Spleen (tissue), 11 donors: Measurements from ENCODE around the gene LYL1. TPM values are rescaled to one million over a fixed set of nuclear protein-coding genes. Genes with fewer than 3 reads are reported as not detected.
A peak's percentile ranks its signal among the peaks of the same experiment; 100 is the strongest.

ENCODE experiments used
- DNase-seq: peaks from one replicate; pipeline ENCODE4 v3.0.0-alpha.2; 2020
- H3K27ac ChIP-seq, 8 donors: fragments of 200-600 bp; sonication (generic) in 7 of 8; 1 replicate in 4 of 8; 2 replicates in 4 of 8; pipeline versions ENCODE4 v1.5.0 to v1.8.0; 2016 to 2021; ENCODE audit warnings: inconsistent platforms in 4 of 8, mild to moderate bottlenecking in 4 of 8, moderate library complexity in 1 of 8
- H3K27me3 ChIP-seq, 7 donors: fragments of 200-600 bp; sonication (generic) in 6 of 7; replicated peaks in 1 of 7; 1 replicate in 4 of 7; 2 replicates in 3 of 7; pipeline versions ENCODE4 v1.5.0 to v1.8.0; 2016 to 2021; ENCODE audit warnings: inconsistent platforms in 3 of 7, mild to moderate bottlenecking in 1 of 7
- H3K36me3 ChIP-seq, 6 donors: fragments of 200-600 bp; sonication (generic) in 5 of 6; 1 replicate in 4 of 6; 2 replicates in 2 of 6; pipeline versions ENCODE4 v1.5.0 to v1.8.0; 2016 to 2021; ENCODE audit warnings: inconsistent platforms in 2 of 6
- H3K4me1 ChIP-seq, 6 donors: fragments of 200-600 bp; sonication (generic) in 5 of 6; 1 replicate in 3 of 6; 2 replicates in 3 of 6; pipeline versions ENCODE4 v1.5.0 to v1.8.0; 2016 to 2021; ENCODE audit warnings: inconsistent platforms in 3 of 6
- H3K4me3 ChIP-seq, 8 donors: fragments of 200-600 bp; sonication (generic) in 7 of 8; 1 replicate in 4 of 8; 2 replicates in 4 of 8; pipeline versions ENCODE4 v1.5.0 to v1.8.0; 2016 to 2021; ENCODE audit warnings: inconsistent platforms in 4 of 8, mild to moderate bottlenecking in 4 of 8, moderate library complexity in 2 of 8
- H3K9me3 ChIP-seq, 8 donors: fragments of 200-600 bp; sonication (generic) in 7 of 8; 1 replicate in 4 of 8; 2 replicates in 4 of 8; pipeline versions ENCODE4 v1.5.0 to v1.8.0; 2016 to 2021; ENCODE audit warnings: inconsistent platforms in 4 of 8
- CTCF ChIP-seq, 11 experiments: fragments of 200-600 bp in 7 of 11; fragments of 450-650 bp in 4 of 11; sonication (generic) in 4 of 11; IDR thresholded peaks in 8 of 11; conservative IDR thresholded peaks in 3 of 11; 1 replicate in 7 of 11; 2 replicates in 4 of 11; pipeline versions ENCODE4 v1.4.0 to v1.8.0; 2016 to 2021; ENCODE audit warnings: antibody characterized with exemption in 11 of 11, inconsistent platforms in 4 of 11, mild to moderate bottlenecking in 1 of 11
- POLR2A ChIP-seq, 3 donors: fragments of 450-650 bp; IDR thresholded peaks; one replicate each; pipeline ENCODE4 v1.5.1; 2017; ENCODE audit warnings: antibody characterized with exemption in 3 of 3, mild to moderate bottlenecking in 1 of 3
- POLR2AphosphoS5 ChIP-seq, 3 donors: sonication (generic); formaldehyde crosslinking; IDR thresholded peaks; one replicate each; pipeline ENCODE4 v1.5.1; 2017; ENCODE audit warnings: antibody characterized with exemption in 3 of 3
- WGBS, 5 donors: extraction: QIAGEN DNeasy Blood & Tissue Kit in 3 of 5; methylation state at CpG; one replicate each; pipeline versions ENCODE4 v1.1.5 to v1.1.7; 2013 to 2018; 5-methylcytosine and 5-hydroxymethylcytosine counted together
- intact Hi-C: fragments of 100-400 bp; cut with DNase I; formaldehyde crosslinking; loops from one replicate; pipeline ENCODE4 v1.15.0; 2023; ENCODE audit warnings: low total_unique reads
- polyA plus RNA-seq, 3 donors: library from polyadenylated mRNA; stranded (reverse); fragments of 200-250 nt; gene quantifications; one replicate each; pipeline ENCODE4 v1.2.1, GENCODE V29; 2013
- total RNA-seq, 7 donors: library from RNA; depleted of rRNA in 3 of 7; stranded (reverse); fragments of >200 nt in 3 of 7; fragmentation: NEBNext Ultra II Directional in 4 of 7; extraction: Animal tissue kit (Norgen Biotek cat#: 25700) in 4 of 7; gene quantifications; one replicate each; pipeline versions ENCODE4 v1.1.0 to v1.2.1, GENCODE V29; 2016 to 2021
- donor health status: healthy with polysubstance abuse.
- donor health status: DM: no; HTN: no; CAD: no; lungs with moderate emphysema.
- donor health status: DM: no; HTN: no; CAD: no.
- donor health status: Bipolar disorder and iron deficiency.
- donor health status: healthy.
- donor health status: DM: no; HTN: no; CAD: no.
- donor health status: DM: yes; HTN: yes; CAD: no.

The LYL1 gene
- total and polyA plus RNA-seq, 10 donors = 35.5 to 86.9 (median 59.4) TPM

GRCh38 chr19:13078897-13079541 lies 23.6 kb downstream of the LYL1 start:
- no peak for DNase-seq
- TF ChIP-seq POLR2AphosphoS5 (IDR thresholded peaks at IDR 0.05) (no peak), POLR2A (IDR thresholded peaks at IDR 0.05) (no peak)
- Histone ChIP-seq H3K27me3 (no peaks in the 10 kb centered on the region), H3K4me1 (peaks cover 0 to 12% (median 3%) of the 10 kb centered on the region in 6 donors), H3K27ac (peak overlapping the region in 1 of 8 donors; percentile 33), H3K9me3 (no peaks in the 10 kb centered on the region), H3K4me3 (no peak overlapping the region), H3K36me3 (peaks cover 0 to 51% (median 0%) of the 10 kb centered on the region in 6 donors)
- intact Hi-C loops = no loop called here
- WGBS, 5 donors = 51 to 74% (median 60%) methylated on average over 9 to 12 of the region's 12 CpGs

- H3K36me3 ChIP-seq = peaks cover 0 to 52% (median 0%) of the 10 kb centered on the region in 6 donors
- intact Hi-C loops = no loop called here
- H3K4me3 ChIP-seq = no peak overlapping the region
- 79 to 89% (median 81%) methylated on average over 9 to 10 of the region's 10 CpGs for WGBS, 5 donors
- H3K4me1 ChIP-seq = peaks cover 0 to 12% (median 3%) of the 10 kb centered on the region in 6 donors
- H3K27ac ChIP-seq = peak overlapping the region in 1 of 8 donors; percentile 33
- no peak for TF ChIP-seq CTCF (IDR thresholded peaks at IDR 0.05 in 8 of 11, conservative IDR thresholded peaks at IDR 0.05 in 3 of 11)
- TF ChIP-seq POLR2A (IDR thresholded peaks at IDR 0.05) = no peak
- no peak for TF ChIP-seq POLR2AphosphoS5 (IDR thresholded peaks at IDR 0.05)
- no peak for DNase-seq
- H3K27me3 ChIP-seq = no peaks in the 10 kb centered on the region
- no peaks in the 10 kb centered on the region for H3K9me3 ChIP-seq
These were observed 24.3 kb downstream of the LYL1 start for GRCh38 chr19:13078381-13078780.

DNA sequence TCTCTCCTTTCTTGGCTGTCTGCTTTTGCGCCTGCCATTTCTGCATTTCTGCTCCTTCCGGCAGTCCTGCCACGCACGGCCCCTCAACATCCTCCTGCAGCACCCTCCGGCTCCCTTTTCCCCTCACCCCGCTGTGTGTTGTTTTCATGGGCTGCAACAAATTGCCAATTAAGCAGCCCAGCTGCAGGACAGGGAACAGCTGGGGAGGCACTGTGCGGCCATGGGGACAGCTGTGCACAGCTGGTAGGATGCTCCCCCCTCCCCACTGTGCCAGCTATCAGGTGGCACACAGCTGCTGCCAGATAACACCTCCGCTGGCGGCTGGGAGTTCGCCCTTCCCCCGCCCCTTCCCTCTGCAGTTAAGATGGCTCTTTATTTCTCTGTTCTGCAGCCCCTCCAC lies 25.4 kb downstream of the LYL1 start:
- peaks cover 0 to 46% (median 0%) of the 10 kb centered on the region in 6 donors for H3K36me3 ChIP-seq
- no peak overlapping the region for H3K27ac ChIP-seq
- no peak overlapping the region for H3K4me3 ChIP-seq
- 43 to 57% (median 45%) methylated on average over 11 of the region's 11 CpGs for WGBS, 5 donors
- peaks cover 0 to 12% (median 3%) of the 10 kb centered on the region in 6 donors for H3K4me1 ChIP-seq
- intact Hi-C loops = no loop called here
- H3K9me3 ChIP-seq = no peaks in the 10 kb centered on the region
- no peaks in the 10 kb centered on the region for H3K27me3 ChIP-seq
- DNase-seq = no peak
- no peak for TF ChIP-seq POLR2A (IDR thresholded peaks at IDR 0.05)

DNA sequence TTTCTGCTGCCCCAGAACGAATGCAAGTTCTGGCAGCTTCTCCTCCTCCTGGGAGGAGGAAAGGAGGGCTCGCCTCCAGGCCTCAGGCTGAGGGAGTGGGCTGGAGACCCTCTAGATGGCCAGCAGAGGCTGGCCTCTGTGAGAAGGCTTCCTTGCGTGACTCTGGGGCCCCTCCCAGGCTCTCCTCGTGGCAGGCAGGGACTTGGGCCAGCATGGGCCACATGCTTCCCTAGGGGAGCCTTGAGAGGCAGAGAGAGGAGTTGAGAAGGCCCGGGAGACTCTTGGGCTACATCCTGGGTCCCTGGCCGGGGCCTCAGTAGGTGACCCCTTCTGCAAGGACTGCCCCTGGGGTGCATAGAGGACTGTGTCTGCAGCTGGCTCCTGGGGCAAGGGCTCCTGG lies 25.9 kb downstream of the LYL1 start:
- Histone ChIP-seq H3K9me3 (no peaks in the 10 kb centered on the region), H3K4me1 (peaks cover 0 to 12% (median 3%) of the 10 kb centered on the region in 6 donors), H3K27ac (no peak overlapping the region), H3K4me3 (no peak overlapping the region), H3K36me3 (peaks cover 0 to 46% (median 0%) of the 10 kb centered on the region in 6 donors), H3K27me3 (no peaks in the 10 kb centered on the region)
- intact Hi-C loops = no loop called here
- TF ChIP-seq CTCF (IDR thresholded peaks at IDR 0.05 in 8 of 11, conservative IDR thresholded peaks at IDR 0.05 in 3 of 11) (no peak), POLR2AphosphoS5 (IDR thresholded peaks at IDR 0.05) (no peak)
- WGBS, 5 donors = 52 to 75% (median 64%) methylated on average over 3 to 6 of the region's 6 CpGs
- DNase-seq = no peak

GRCh38 chr19:13076320-13076719 lies 26.3 kb downstream of the LYL1 start:
- 73 to 92% (median 88%) methylated on average over 6 to 8 of the region's 8 CpGs for whole genome bisulfite sequencing, 5 donors
- intact Hi-C loops = no loop called here
- H3K36me3 ChIP-seq = peaks cover 0 to 46% (median 0%) of the 10 kb centered on the region in 6 donors
- no peak for TF ChIP-seq CTCF (IDR thresholded peaks at IDR 0.05 in 8 of 11, conservative IDR thresholded peaks at IDR 0.05 in 3 of 11)
- peak in 1 of 3 donors; percentile 6 for TF ChIP-seq POLR2AphosphoS5 (IDR thresholded peaks at IDR 0.05)
- H3K4me1 ChIP-seq = peaks cover 0 to 12% (median 3%) of the 10 kb centered on the region in 6 donors
- no peak overlapping the region for H3K4me3 ChIP-seq
- H3K27ac ChIP-seq = no peak overlapping the region
- H3K27me3 ChIP-seq = no peaks in the 10 kb centered on the region
- no peak for DNase-seq
- no peaks in the 10 kb centered on the region for H3K9me3 ChIP-seq
